Spleen (tissue), 11 donors: ENCODE data around the gene VEZT. TPM values are rescaled to one million over a fixed set of nuclear protein-coding genes. Genes with fewer than 3 reads are reported as not detected.

ENCODE experiments used
- DNase-seq: peaks from one replicate; pipeline ENCODE4 v3.0.0-alpha.2; 2020
- H3K27ac ChIP-seq, 8 donors: fragments of 200-600 bp; sonication (generic) in 7 of 8; 1 replicate in 4 of 8; 2 replicates in 4 of 8; pipeline versions ENCODE4 v1.5.0 to v1.8.0; 2016 to 2021; ENCODE audit warnings: inconsistent platforms in 4 of 8, mild to moderate bottlenecking in 4 of 8, moderate library complexity in 1 of 8
- H3K27me3 ChIP-seq, 7 donors: fragments of 200-600 bp; sonication (generic) in 6 of 7; replicated peaks in 1 of 7; 1 replicate in 4 of 7; 2 replicates in 3 of 7; pipeline versions ENCODE4 v1.5.0 to v1.8.0; 2016 to 2021; ENCODE audit warnings: inconsistent platforms in 3 of 7, mild to moderate bottlenecking in 1 of 7
- H3K36me3 ChIP-seq, 6 donors: fragments of 200-600 bp; sonication (generic) in 5 of 6; 1 replicate in 4 of 6; 2 replicates in 2 of 6; pipeline versions ENCODE4 v1.5.0 to v1.8.0; 2016 to 2021; ENCODE audit warnings: inconsistent platforms in 2 of 6
- H3K4me1 ChIP-seq, 6 donors: fragments of 200-600 bp; sonication (generic) in 5 of 6; 1 replicate in 3 of 6; 2 replicates in 3 of 6; pipeline versions ENCODE4 v1.5.0 to v1.8.0; 2016 to 2021; ENCODE audit warnings: inconsistent platforms in 3 of 6
- H3K4me3 ChIP-seq, 8 donors: fragments of 200-600 bp; sonication (generic) in 7 of 8; 1 replicate in 4 of 8; 2 replicates in 4 of 8; pipeline versions ENCODE4 v1.5.0 to v1.8.0; 2016 to 2021; ENCODE audit warnings: inconsistent platforms in 4 of 8, mild to moderate bottlenecking in 4 of 8, moderate library complexity in 2 of 8
- H3K9me3 ChIP-seq, 8 donors: fragments of 200-600 bp; sonication (generic) in 7 of 8; 1 replicate in 4 of 8; 2 replicates in 4 of 8; pipeline versions ENCODE4 v1.5.0 to v1.8.0; 2016 to 2021; ENCODE audit warnings: inconsistent platforms in 4 of 8
- CTCF ChIP-seq, 11 experiments: fragments of 200-600 bp in 7 of 11; fragments of 450-650 bp in 4 of 11; sonication (generic) in 4 of 11; IDR thresholded peaks in 8 of 11; conservative IDR thresholded peaks in 3 of 11; 1 replicate in 7 of 11; 2 replicates in 4 of 11; pipeline versions ENCODE4 v1.4.0 to v1.8.0; 2016 to 2021; ENCODE audit warnings: antibody characterized with exemption in 11 of 11, inconsistent platforms in 4 of 11, mild to moderate bottlenecking in 1 of 11
- POLR2A ChIP-seq, 3 donors: fragments of 450-650 bp; IDR thresholded peaks; one replicate each; pipeline ENCODE4 v1.5.1; 2017; ENCODE audit warnings: antibody characterized with exemption in 3 of 3, mild to moderate bottlenecking in 1 of 3
- POLR2AphosphoS5 ChIP-seq, 3 donors: sonication (generic); formaldehyde crosslinking; IDR thresholded peaks; one replicate each; pipeline ENCODE4 v1.5.1; 2017; ENCODE audit warnings: antibody characterized with exemption in 3 of 3
- WGBS, 5 donors: extraction: QIAGEN DNeasy Blood & Tissue Kit in 3 of 5; methylation state at CpG; one replicate each; pipeline versions ENCODE4 v1.1.5 to v1.1.7; 2013 to 2018; 5-methylcytosine and 5-hydroxymethylcytosine counted together
- intact Hi-C: fragments of 100-400 bp; cut with DNase I; formaldehyde crosslinking; loops from one replicate; pipeline ENCODE4 v1.15.0; 2023; ENCODE audit warnings: low total_unique reads
- polyA plus RNA-seq, 3 donors: library from polyadenylated mRNA; stranded (reverse); fragments of 200-250 nt; gene quantifications; one replicate each; pipeline ENCODE4 v1.2.1, GENCODE V29; 2013
- total RNA-seq, 7 donors: library from RNA; depleted of rRNA in 3 of 7; stranded (reverse); fragments of >200 nt in 3 of 7; fragmentation: NEBNext Ultra II Directional in 4 of 7; extraction: Animal tissue kit (Norgen Biotek cat#: 25700) in 4 of 7; gene quantifications; one replicate each; pipeline versions ENCODE4 v1.1.0 to v1.2.1, GENCODE V29; 2016 to 2021
- donor health status: healthy with polysubstance abuse.
- donor health status: DM: no; HTN: no; CAD: no; lungs with moderate emphysema.
- donor health status: DM: no; HTN: no; CAD: no.
- donor health status: Bipolar disorder and iron deficiency.
- donor health status: healthy.
- donor health status: DM: no; HTN: no; CAD: no.
- donor health status: DM: yes; HTN: yes; CAD: no.

VEZT gene
- total and polyA plus RNA-seq, 10 donors: 17.0 to 64.3 (median 44.8) TPM

- WGBS, 5 donors: 65 to 80% (median 75%) methylated on average over 2 of the region's 2 CpGs
- Histone ChIP-seq H3K27me3 (no peaks in the 10 kb centered on the region), H3K4me1 (no peaks in the 10 kb centered on the region), H3K4me3 (no peak overlapping the region), H3K27ac (no peak overlapping the region), H3K36me3 (no peaks in the 10 kb centered on the region), H3K9me3 (no peaks in the 10 kb centered on the region)
- TF ChIP-seq POLR2AphosphoS5 (IDR thresholded peaks at IDR 0.05) (no peak), CTCF (IDR thresholded peaks at IDR 0.05 in 8 of 11, conservative IDR thresholded peaks at IDR 0.05 in 3 of 11) (no peak), POLR2A (IDR thresholded peaks at IDR 0.05) (no peak)
- DNase-seq: no peak
- intact Hi-C loops: no loop called here
These were observed 36.5 kb upstream of the VEZT start for GRCh38 chr12:95181103-95181502.

- intact Hi-C loops: no loop called here
- DNase-seq: no peak
- TF ChIP-seq POLR2A (IDR thresholded peaks at IDR 0.05): no peak
- TF ChIP-seq POLR2AphosphoS5 (IDR thresholded peaks at IDR 0.05): no peak
- no peak for TF ChIP-seq CTCF (IDR thresholded peaks at IDR 0.05 in 8 of 11, conservative IDR thresholded peaks at IDR 0.05 in 3 of 11)
- H3K36me3 ChIP-seq: no peaks in the 10 kb centered on the region
- no peaks in the 10 kb centered on the region for H3K27me3 ChIP-seq
- H3K9me3 ChIP-seq: no peaks in the 10 kb centered on the region
- H3K4me3 ChIP-seq: no peak overlapping the region
- no peaks in the 10 kb centered on the region for H3K4me1 ChIP-seq
- no peak overlapping the region for H3K27ac ChIP-seq
- 67 to 74% (median 71%) methylated on average over 5 of the region's 5 CpGs for WGBS, 5 donors
These were observed 34.7 kb upstream of the VEZT start for GRCh38 chr12:95182868-95183415.

GRCh38 chr12:95184121-95184520, 33.5 kb upstream of the VEZT start:
- no peaks in the 10 kb centered on the region for H3K27me3 ChIP-seq
- H3K4me1 ChIP-seq: no peaks in the 10 kb centered on the region
- no peak overlapping the region for H3K27ac ChIP-seq
- intact Hi-C loops: no loop called here
- no peaks in the 10 kb centered on the region for H3K36me3 ChIP-seq
- no peak for DNase-seq
- TF ChIP-seq POLR2AphosphoS5 (IDR thresholded peaks at IDR 0.05): no peak
- H3K4me3 ChIP-seq: no peak overlapping the region
- H3K9me3 ChIP-seq: no peaks in the 10 kb centered on the region

- Histone ChIP-seq H3K36me3 (no peaks in the 10 kb centered on the region), H3K27ac (peak overlapping the region in 3 of 8 donors; percentile 14 to 36 (median 22)), H3K4me3 (no peak overlapping the region), H3K27me3 (no peaks in the 10 kb centered on the region), H3K9me3 (no peaks in the 10 kb centered on the region), H3K4me1 (no peaks in the 10 kb centered on the region)
- 75 to 85% (median 78%) methylated on average over 8 of the region's 8 CpGs for WGBS, 5 donors
- no peak for TF ChIP-seq POLR2AphosphoS5 (IDR thresholded peaks at IDR 0.05)
- TF ChIP-seq POLR2A (IDR thresholded peaks at IDR 0.05): no peak
- no peak for TF ChIP-seq CTCF (IDR thresholded peaks at IDR 0.05 in 8 of 11, conservative IDR thresholded peaks at IDR 0.05 in 3 of 11)
- no peak for DNase-seq
- intact Hi-C loops: no loop called here
These were observed 32.5 kb upstream of the VEZT start for GRCh38 chr12:95185072-95185471.

- H3K4me1 ChIP-seq: no peaks in the 10 kb centered on the region
- H3K27me3 ChIP-seq: no peaks in the 10 kb centered on the region
- no peaks in the 10 kb centered on the region for H3K36me3 ChIP-seq
- no peak overlapping the region for H3K4me3 ChIP-seq
- no peaks in the 10 kb centered on the region for H3K9me3 ChIP-seq
- DNase-seq: no peak
- intact Hi-C loops: no loop called here
- TF ChIP-seq CTCF (IDR thresholded peaks at IDR 0.05 in 8 of 11, conservative IDR thresholded peaks at IDR 0.05 in 3 of 11): no peak
- no peak for TF ChIP-seq POLR2A (IDR thresholded peaks at IDR 0.05)
- TF ChIP-seq POLR2AphosphoS5 (IDR thresholded peaks at IDR 0.05): no peak
- peak overlapping the region in 1 of 8 donors; percentile 22 for H3K27ac ChIP-seq
These were observed 31.8 kb upstream of the VEZT start for GRCh38 chr12:95185854-95186253.
